Activated effector memory CD4-positive, alpha-beta T cell treated with anti-CD3 and anti-CD28 coated beads, Interleukin-2, amount 50 U/mL, for 16 hours (primary cell): ENCODE measurements around the gene STIL.
"Not testable (repeated sequence)": the region's sequence is repeated elsewhere in the genome, so short reads cannot be mapped to it uniquely, and the experiment has no call there.

ENCODE experiments used
- DNase-seq: peaks from one replicate; pipeline ENCODE4 v3.0.0-alpha.2; 2020

STIL gene

GRCh38 chr1:47313915-47314664 is at the start of gene STIL:
TSS of gene STIL (minus strand) at chr1:47314147. CDS start at chr1:47310319, 3,828 bp downstream.
- peak; percentile 99 for DNase-seq

GRCh38 chr1:47362828-47363227 is 48.9 kb upstream of the STIL start:
- no peak for DNase-seq

- no peak for DNase-seq
Measured at GRCh38 chr1:47361380-47361779, 47.4 kb upstream of the STIL start.

GRCh38 chr1:47351305-47351704 is 37.4 kb upstream of the STIL start:
- no peak for DNase-seq

GRCh38 chr1:47348246-47348645 is 34.3 kb upstream of the STIL start:
- no peak for DNase-seq

GRCh38 chr1:47347735-47348134 is 33.8 kb upstream of the STIL start:
- DNase-seq = no peak

GRCh38 chr1:47346979-47347378 is 33.0 kb upstream of the STIL start:
- DNase-seq = not testable (repeated sequence)

- no peak for DNase-seq
Measured at GRCh38 chr1:47340227-47340626, 26.3 kb upstream of the STIL start.

- no peak for DNase-seq
Measured at GRCh38 chr1:47338249-47339077, 24.5 kb upstream of the STIL start.

GRCh38 chr1:47337350-47337749 is 23.4 kb upstream of the STIL start:
- DNase-seq = no peak

GRCh38 chr1:47334765-47335435 is 21.0 kb upstream of the STIL start:
- no peak for DNase-seq

GRCh38 chr1:47333922-47334764 is 20.2 kb upstream of the STIL start:
- peak; percentile 91 for DNase-seq

- DNase-seq = peak; percentile 93
Measured at GRCh38 chr1:47333578-47333921, 19.6 kb upstream of the STIL start, which contains the start of gene CMPK1. TSS of gene CMPK1 (plus strand) at chr1:47333790. CDS start at chr1:47333946, 156 bp downstream.

GRCh38 chr1:47332779-47333577 is 19.0 kb upstream of the STIL start:
- no peak for DNase-seq

GRCh38 chr1:47331875-47332274 is 17.9 kb upstream of the STIL start:
- no peak for DNase-seq

- no peak for DNase-seq
Measured at GRCh38 chr1:47330212-47330611, 16.3 kb upstream of the STIL start.

- DNase-seq = no peak
Measured at GRCh38 chr1:47328992-47329391, 15.0 kb upstream of the STIL start.

- no peak for DNase-seq
Measured at GRCh38 chr1:47326271-47326670, 12.3 kb upstream of the STIL start.

- DNase-seq = no peak
Measured at GRCh38 chr1:47325528-47325927, 11.6 kb upstream of the STIL start.

- no peak for DNase-seq
Measured at GRCh38 chr1:47324682-47325081, 10.7 kb upstream of the STIL start.

GRCh38 chr1:47323599-47324031 is 9.7 kb upstream of the STIL start:
- no peak for DNase-seq

GRCh38 chr1:47319968-47320367 is 6.0 kb upstream of the STIL start:
- not testable (repeated sequence) for DNase-seq
